Measurements from ENCODE around the gene PDE11A. TPM values are rescaled to one million over a fixed set of nuclear protein-coding genes. Genes with fewer than 3 reads are reported as not detected.
"Not testable (repeated sequence)": the region's sequence is repeated elsewhere in the genome, so short reads cannot be mapped to it uniquely, and the experiment has no call there.

Gene PDE11A
- total RNA-seq, 6 experiments from 2014 or later, result 1.2 to 3.1 (median 1.4) TPM

DNA sequence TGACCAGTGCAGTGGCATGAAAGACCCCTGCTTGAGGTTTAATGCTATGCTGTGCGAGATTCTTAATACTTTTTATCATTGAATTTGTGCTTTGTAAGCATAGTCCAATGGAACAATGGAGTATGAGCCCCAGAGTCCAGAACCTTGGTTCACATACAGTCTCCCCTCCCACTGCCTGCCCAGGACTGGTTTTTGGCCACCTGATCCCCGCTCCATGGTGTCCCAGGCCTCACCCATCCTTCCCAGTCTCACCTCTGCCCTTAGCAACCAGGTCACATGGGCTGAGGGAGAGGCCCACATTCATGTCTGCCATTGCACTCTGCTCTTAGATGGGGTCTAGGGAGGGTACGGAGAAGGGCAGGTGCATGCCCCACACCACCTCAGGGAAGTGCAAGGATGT lies 6.3 kb downstream of the PDE11A start:
- Mint-ChIP-seq H3K9me3 (no peaks in the 10 kb centered on the region), H3K36me3 (ENCODE audit: low read depth) (no peaks in the 10 kb centered on the region), H3K27ac (no peak overlapping the region), H3K4me3 (no peak overlapping the region), H3K27me3 (ENCODE audit: insufficient read depth) (no peaks in the 10 kb centered on the region; the same call in 1 of the 2 replicates), H3K4me1 (ENCODE audit: low read depth) (peaks cover 40% of the 10 kb centered on the region)
- DNase-seq, result no peak
- TF ChIP-seq, protein P1, sequence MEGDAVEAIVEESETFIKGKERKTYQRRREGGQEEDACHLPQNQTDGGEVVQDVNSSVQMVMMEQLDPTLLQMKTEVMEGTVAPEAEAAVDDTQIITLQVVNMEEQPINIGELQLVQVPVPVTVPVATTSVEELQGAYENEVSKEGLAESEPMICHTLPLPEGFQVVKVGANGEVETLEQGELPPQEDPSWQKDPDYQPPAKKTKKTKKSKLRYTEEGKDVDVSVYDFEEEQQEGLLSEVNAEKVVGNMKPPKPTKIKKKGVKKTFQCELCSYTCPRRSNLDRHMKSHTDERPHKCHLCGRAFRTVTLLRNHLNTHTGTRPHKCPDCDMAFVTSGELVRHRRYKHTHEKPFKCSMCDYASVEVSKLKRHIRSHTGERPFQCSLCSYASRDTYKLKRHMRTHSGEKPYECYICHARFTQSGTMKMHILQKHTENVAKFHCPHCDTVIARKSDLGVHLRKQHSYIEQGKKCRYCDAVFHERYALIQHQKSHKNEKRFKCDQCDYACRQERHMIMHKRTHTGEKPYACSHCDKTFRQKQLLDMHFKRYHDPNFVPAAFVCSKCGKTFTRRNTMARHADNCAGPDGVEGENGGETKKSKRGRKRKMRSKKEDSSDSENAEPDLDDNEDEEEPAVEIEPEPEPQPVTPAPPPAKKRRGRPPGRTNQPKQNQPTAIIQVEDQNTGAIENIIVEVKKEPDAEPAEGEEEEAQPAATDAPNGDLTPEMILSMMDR (IDR thresholded peaks at IDR 0.05), result no peak

- TF ChIP-seq, protein P1 (IDR thresholded peaks at IDR 0.05), result no peak
- Mint-ChIP-seq H3K9me3 (no peaks in the 10 kb centered on the region), H3K27ac (no peak overlapping the region), H3K4me3 (no peak overlapping the region), H3K36me3 (ENCODE audit: low read depth) (no peaks in the 10 kb centered on the region), H3K27me3 (ENCODE audit: insufficient read depth) (no peaks in the 10 kb centered on the region), H3K4me1 (ENCODE audit: low read depth) (no peaks in the 10 kb centered on the region)
- no peak for DNase-seq
These were observed 12.9 kb downstream of the PDE11A start for GRCh38 chr2:178059681-178060080.

- Mint-ChIP-seq H3K9me3 (no peaks in the 10 kb centered on the region), H3K27ac (no peak overlapping the region), H3K27me3 (ENCODE audit: insufficient read depth) (no peaks in the 10 kb centered on the region)
These were observed 13.5 kb downstream of the PDE11A start for GRCh38 chr2:178059111-178059510.

GRCh38 chr2:178057179-178057680 lies 15.3 kb downstream of the PDE11A start:
- Mint-ChIP-seq H3K27me3 (ENCODE audit: insufficient read depth) (no peaks in the 10 kb centered on the region), H3K9me3 (no peaks in the 10 kb centered on the region)

More at GRCh38 chr2:178059111-178059510, 13.5 kb downstream of the PDE11A start:
- H3K4me3 Mint-ChIP-seq, result no peak overlapping the region
- H3K4me1 Mint-ChIP-seq (ENCODE audit: low read depth), result no peaks in the 10 kb centered on the region
- no peak for DNase-seq
- TF ChIP-seq, protein P1 (IDR thresholded peaks at IDR 0.05), result no peak
- H3K36me3 Mint-ChIP-seq (ENCODE audit: low read depth), result no peaks in the 10 kb centered on the region

DNA sequence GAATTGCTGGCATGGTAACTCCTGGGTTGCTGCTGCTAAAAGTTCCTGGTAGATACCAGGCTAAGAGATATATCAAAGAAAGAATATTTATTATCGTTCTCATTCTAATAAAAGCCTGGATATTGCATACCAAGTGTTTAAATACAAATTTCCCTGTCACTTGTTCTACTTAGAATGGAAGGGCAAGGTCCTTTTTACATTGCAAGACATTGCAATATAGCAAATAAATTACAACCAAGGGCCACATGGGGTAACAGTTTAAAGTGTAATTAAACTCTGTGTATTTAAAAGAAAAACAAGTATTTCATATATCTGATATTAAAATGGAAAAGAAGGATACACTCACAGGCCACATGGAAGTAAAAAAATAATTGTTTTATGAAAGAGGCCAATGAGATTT lies 16.2 kb downstream of the PDE11A start:
- Mint-ChIP-seq H3K36me3 (ENCODE audit: low read depth) (no peaks in the 10 kb centered on the region), H3K4me1 (ENCODE audit: low read depth) (no peaks in the 10 kb centered on the region), H3K27me3 (ENCODE audit: insufficient read depth) (no peaks in the 10 kb centered on the region), H3K9me3 (no peaks in the 10 kb centered on the region), H3K4me3 (no peak overlapping the region), H3K27ac (no peak overlapping the region)
- DNase-seq, result no peak
- TF ChIP-seq, protein P1 (IDR thresholded peaks at IDR 0.05), result no peak

More at GRCh38 chr2:178057179-178057680, 15.3 kb downstream of the PDE11A start:
- TF ChIP-seq, protein P1 (IDR thresholded peaks at IDR 0.05), result no peak
- DNase-seq, result no peak
- H3K27ac Mint-ChIP-seq, result no peak overlapping the region
- H3K4me1 Mint-ChIP-seq (ENCODE audit: low read depth), result no peaks in the 10 kb centered on the region
- H3K4me3 Mint-ChIP-seq, result no peak overlapping the region
- no peaks in the 10 kb centered on the region for H3K36me3 Mint-ChIP-seq (ENCODE audit: low read depth)

DNA sequence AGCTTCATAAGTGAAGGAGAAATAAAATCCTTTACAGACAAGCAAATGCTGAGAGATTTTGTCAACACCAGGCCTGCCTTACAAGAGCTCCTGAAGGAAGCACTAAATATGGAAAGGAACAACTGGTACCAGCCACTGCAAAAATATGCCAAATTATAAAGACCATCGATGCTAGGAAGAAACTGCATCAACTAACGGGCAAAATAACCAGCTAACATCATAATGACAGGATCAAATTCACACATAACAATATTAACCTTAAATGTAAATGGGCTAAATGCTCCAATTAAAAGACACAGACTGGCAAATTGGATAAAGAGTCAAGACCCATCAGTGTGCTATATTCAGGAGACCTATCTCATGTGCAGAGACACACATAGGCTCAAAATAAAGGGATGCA lies 21.3 kb downstream of the PDE11A start:
- H3K27ac Mint-ChIP-seq; H3K27me3 Mint-ChIP-seq (ENCODE audit: insufficient read depth); H3K9me3 Mint-ChIP-seq; H3K4me1 Mint-ChIP-seq (ENCODE audit: low read depth); DNase-seq; H3K36me3 Mint-ChIP-seq (ENCODE audit: low read depth); H3K4me3 Mint-ChIP-seq: not testable (repeated sequence)

Data from HFFc6 (cell line).